GM19397 (cell line): ENCODE data around the gene GLB1L.

Experiments
- ATAC-seq: cut with Tn5 transposase; IDR thresholded peaks from one replicate; pipeline ENCODE4 v1.9.1; 2021; ENCODE audit warnings: mild to moderate bottlenecking, moderate library complexity; ENCODE audit not compliant: unreplicated experiment

The GLB1L gene

DNA sequence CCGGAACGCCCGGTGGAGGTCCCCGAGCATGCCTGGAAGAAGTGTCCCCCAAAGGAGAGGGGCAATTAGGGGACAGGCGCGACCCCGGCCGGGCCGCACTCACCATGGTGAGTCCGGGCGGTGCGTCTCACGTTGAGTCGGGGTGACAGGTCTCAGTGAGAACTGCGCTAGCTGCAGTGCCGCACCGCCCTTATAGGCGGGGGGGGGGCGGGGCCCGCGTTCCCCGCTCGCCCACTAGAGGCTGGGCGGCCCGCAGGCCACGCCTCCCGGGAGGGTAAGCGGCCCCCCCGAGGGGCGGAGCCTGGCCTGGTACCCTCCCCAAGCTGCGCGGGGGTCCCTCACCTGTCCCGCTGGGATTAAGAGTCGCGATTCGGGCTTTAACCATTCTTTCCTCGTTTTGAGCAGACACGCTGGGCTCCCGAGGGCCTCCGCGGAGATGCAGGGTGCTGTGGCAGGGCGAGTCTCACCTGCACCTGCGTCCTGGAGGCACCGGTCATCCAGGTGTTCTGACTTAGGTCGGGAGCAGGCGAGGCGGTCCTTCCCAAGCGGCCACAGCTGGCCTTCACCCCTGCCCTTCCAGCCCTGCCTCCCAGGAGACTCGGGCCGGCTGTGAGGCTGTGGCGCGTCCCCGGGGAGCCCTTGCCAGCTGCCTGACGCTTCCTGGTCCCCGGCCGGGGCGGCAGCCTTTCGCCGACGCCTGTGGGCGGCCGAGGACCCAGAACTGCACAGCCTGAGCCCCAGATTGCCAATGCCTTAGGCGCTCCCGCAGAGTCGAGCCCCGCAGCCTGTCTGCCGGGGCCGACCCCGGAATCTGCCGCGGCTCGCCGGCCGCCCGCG is 8.7 kb upstream of the GLB1L start, which contains the start of gene TUBA4A:
Gene TUBA4A, minus strand, starts transcription at position 166 of the 837 bp plus-strand sequence. Its CDS starts 60 bp downstream, at position 106.
- ATAC-seq = peak; percentile 48

DNA sequence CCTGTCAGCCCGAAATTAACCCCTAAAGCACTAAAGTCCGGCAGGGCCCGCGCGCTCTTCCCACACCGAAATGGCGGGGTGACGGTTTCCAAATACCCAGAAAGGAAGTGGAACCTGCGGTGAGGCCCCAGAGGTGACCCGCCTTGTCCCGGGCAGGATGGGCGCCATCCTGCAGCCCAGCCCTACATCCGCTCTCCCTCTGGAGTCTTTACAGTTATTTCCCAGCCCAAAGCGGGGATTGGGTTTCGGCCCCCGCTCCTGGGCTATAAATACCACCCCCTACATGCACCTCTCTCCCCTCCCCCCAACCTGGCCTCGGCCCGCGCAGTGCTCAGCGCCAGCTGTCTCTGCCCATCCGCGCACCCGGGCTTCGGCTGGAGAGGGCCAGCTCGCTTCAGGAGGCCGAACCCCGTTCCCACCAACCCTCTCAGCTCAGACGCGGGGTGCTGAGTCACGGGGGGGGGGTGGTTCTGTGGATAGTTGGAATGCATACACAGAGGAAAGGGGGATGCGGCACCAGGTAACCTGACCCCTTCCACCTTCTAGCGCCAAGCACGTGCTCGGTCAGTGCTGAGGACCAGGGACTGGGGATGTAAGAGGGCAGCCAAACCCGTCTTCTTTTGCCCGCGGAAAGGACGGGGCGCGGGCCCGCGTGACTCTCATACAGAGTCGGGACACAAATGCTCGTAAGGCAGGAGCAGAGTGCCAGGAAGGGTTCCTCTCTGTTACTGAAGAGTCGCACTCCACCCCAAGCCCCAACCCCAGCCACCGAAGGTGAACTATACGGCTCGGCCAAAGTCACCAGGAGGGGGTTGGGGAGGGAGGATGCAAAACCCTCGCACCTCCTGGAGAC is 7.9 kb upstream of the GLB1L start, which contains the start of gene TUBA4B:
Gene TUBA4B, plus strand, starts transcription at position 344 of the 853 bp plus-strand sequence. Its CDS starts 165 bp downstream, at position 509.
- peak; percentile 4 for ATAC-seq

DNA sequence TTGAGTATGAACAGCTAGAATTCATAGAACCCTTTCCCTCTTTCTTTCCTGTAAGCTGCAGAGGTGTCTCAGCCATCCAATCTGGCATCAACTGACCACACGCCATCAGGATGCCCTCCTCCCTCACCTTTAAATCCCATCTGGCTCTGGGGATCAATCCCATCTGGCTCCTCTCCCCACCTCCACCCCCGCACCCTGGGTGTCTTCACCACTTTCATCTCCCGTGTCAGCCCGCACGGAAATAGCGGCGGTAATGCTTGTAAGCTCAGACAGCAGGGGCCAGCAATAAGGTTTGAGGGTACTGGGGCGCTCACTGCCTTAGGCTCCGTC is 7.3 kb upstream of the GLB1L start:
- ATAC-seq = no peak

DNA sequence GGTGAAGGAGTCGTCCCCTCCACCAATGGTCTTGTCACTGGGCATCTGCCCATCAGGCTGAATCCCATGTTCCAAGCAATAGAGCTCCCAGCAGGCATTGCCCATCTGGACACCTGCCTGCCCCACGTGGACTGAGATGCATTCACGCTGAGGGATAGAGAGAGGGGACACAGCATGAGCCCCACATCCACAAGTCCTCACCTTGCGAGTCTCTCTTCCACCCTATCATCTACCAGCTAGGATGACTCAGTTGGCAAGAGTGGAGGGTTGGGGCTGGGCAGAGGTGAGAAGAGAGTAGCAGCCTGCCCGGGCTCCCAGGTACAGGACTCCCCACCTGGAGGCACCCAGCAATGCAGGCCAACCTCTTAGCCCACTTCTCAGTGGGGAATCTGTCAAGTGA is 6.8 kb upstream of the GLB1L start:
- ATAC-seq = no peak

GRCh38 chr2:219251656-219252055 is 6.4 kb upstream of the GLB1L start:
- no peak for ATAC-seq

- no peak for ATAC-seq
These were observed 5.0 kb upstream of the GLB1L start for GRCh38 chr2:219250049-219250781.

DNA sequence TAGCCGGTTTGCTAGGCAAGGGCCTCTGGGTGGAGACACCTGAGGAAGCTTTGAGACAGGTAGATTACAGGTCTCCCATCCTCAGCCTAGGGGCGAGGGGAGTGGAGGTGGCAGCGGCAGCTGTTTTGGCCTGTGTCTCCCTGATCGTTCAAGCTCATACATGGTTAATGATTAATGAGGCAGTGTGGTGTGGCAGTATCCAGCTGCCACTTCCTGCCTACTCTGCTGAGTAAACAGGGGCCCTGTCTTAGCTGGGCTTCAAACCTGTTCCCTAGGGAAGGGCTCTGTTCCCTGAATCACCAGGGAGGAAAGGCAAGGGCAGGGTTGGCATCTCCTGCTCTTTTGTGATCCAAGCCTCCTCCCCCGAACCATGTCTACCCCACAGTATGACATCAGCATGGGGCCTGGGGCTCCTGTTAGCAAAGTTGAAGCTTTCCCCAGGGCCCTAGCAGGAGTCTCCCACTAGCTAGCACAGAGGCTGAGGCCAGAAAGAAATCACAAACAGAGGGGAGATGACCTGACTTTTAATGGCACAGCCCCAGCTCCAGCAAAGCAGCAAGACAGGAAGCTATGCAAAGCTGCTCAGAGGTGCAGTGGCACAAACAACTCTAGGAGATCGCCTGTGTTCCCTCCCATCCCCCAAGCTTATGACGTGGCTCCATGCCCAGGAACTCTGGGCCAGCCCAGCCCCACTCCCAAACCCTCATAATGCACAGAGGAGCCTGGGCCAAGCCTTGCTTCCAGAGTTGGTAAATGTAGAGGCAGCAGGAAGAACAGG is 4.1 kb upstream of the GLB1L start:
- peak; percentile 37 for ATAC-seq

GRCh38 chr2:219248845-219249202 is 3.6 kb upstream of the GLB1L start:
- ATAC-seq = no peak

DNA sequence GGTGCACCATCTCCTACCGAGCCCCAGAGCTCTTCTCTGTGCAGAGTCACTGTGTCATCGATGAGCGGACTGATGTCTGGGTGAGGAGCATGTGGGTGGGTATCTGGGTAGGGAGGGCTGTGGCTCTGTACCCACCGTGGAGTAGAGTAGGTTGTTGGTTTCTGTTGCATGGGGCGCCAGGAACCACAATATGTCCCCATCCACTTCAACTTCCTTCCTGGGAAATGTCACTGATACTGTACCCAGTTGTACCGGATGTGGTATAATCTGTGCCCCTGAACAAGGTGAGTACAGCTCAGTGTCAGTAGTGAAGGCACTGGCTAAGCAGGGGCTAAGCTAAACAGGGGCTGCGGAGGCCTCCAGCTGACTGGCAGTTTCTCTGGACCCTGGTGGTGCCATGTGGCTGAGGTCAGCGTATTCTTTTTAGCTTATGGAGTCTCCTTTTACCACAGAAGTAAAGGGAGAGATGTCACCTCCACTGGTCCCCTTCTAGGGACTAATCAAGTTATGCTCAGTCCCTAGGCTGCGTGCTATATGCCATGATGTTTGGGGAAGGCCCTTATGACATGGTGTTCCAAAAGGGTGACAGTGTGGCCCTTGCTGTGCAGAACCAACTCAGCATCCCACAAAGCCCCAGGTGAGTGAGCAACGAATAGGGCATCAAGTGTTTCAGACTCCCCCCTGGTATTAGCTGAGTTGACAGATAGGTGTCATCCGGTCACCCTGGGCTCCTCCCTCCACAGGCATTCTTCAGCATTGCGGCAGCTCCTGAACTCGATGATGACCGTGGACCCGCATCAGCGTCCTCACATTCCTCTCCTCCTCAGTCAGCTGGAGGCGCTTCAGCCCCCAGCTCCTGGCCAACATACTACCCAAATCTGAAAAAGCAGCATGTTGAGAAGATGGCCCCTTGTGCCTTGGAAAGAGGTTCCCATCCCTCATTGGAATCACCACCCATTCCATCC is 2.7 kb upstream of the GLB1L start:
- ATAC-seq = no peak

DNA sequence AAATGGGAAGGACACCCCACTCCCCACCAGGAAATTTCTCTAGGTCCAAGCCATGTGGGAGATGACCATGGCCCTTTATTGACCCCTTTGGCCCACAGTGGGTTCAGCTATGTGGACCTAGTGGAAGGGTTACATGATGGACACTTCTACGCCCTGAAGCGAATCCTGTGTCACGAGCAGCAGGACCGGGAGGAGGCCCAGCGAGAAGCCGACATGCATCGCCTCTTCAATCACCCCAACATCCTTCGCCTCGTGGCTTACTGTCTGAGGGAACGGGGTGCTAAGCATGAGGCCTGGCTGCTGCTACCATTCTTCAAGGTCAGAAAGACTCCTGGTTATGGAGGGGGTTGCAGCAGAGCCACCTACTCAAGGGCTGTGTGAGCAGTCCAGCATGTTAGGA is 1.3 kb upstream of the GLB1L start:
- no peak for ATAC-seq

GRCh38 chr2:219245899-219246230 is 621 bp upstream of the GLB1L start:
- no peak for ATAC-seq

DNA sequence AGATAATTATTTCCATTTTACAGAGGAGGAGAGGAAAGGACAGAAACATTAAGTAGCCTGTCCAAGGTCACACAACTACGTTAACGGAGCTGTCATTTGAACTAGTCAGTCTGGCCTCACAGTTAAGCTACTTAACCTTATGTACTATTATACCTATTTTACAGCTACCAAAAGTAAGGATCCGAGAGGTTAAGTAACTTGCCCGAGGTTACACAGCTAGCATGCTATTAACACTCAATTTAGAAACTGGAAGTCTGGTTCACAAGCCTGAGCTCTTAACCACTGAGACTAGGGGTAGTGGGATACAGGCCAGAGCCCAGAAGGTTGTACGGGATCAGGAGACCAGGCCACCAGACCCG is 476 bp downstream of the GLB1L start:
- ATAC-seq = no peak

DNA sequence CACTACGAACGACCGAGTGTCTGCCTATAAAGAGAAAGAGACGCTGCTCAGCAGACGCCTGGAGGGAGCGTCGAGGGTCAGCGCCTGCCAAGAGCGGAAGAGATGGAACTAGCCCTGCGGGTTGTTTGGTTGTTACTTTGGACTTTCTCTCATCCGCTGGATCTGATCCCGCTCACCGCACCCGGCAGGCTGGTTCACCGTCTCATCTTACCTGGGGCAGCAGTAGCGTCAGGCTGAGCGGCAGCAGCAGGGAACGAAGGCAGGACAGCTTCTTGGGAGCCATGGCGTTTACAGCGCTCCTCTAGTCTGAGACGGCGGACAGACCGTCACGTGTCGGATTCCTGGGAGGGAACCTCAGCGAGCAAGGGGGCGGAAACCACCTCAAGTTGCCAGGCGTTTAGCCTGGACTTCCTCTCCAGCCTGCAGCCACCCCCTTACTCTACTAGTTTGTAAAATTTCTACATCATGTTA is 1.9 kb downstream of the GLB1L start:
- no peak for ATAC-seq

DNA sequence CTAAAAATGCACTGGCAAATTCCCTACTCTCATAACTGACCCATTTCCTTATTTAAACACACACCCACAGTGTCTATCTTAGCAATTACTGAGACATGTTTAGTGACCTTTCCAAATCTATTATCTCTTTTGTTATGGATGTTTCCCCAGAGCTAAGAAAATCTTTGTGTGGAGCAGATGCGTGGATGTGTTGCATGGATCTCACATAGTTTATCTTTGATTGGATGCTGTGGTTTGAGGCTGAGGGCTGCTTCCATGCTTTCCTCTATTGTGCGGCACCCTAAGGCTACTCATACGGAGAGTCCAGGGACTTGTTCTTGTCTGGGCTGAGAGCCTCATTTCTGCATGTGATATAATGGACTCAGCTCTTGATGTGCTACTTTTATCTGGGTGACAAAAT is 10.9 kb downstream of the GLB1L start:
- no peak for ATAC-seq

DNA sequence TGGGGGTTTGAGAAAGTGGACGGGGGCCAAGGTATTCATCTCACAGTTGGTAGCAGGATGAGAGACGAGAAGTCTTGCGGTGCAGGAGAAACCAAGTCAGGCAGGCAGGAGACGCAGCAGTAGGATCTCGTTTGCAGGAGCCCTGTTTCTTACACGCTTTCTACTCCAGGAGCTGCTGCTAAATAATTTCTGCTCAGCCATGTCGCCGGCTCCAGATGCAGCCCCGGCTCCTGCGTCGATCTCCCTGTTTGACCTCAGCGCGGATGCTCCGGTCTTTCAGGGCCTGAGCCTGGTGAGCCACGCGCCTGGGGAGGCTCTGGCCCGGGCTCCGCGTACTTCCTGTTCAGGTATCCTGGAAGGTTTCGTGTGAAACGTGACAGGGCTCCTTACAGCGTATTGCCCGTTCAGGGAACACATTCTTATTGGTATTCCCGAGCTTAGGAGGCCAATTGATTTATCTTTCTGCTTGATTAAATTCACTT is 15.1 kb downstream of the GLB1L start:
- ATAC-seq = no peak

DNA sequence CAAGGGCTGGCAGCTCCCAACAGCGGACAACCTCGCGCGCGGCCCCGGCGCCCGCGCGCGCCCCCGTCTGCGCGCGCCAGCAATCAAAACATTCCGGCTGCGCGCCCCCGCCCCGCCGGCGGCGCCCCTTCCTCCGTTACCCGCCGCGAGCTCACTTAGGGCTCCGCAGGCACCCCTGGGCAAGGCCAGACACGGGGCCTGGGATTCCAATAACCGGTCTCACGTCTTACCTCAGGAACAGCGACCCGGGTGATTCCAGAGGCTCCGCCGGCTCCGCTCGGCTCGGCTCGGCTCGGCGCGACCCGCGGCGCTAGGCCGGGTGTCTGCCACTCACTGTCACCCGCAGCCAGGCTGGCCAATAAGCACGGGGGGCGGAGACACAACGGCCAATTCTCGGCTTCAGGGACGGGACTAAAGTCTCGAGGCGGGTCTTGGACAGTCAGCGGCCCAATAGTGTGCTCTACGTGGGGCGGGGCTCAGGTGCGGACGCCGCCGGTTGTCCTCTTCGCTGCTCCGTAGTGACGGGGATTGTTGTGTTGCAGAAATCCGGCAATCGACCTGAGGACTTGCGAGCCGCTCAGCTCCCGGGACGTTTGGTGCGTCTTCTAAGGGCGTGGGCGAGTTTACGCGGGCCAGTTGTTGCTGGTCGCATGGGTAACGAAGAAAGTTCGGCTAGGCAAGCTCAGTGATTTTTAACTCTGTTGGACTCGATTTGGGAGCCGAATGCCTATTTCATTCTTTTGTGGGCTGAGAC is 15.8 kb downstream of the GLB1L start, which contains the start of the genes ANKZF1 and ATG9A:
Gene ANKZF1, plus strand, starts transcription at position 502 of the 754 bp plus-strand sequence. CDS start 452 bp downstream, outside the sequence.
Gene ATG9A, minus strand, starts transcription at position 332 of the 754 bp plus-strand sequence. CDS start 1,612 bp downstream, outside the sequence.
- ATAC-seq = peak; percentile 97

- peak; percentile 20 for ATAC-seq
These were observed 16.3 kb downstream of the GLB1L start for GRCh38 chr2:219228911-219229304.
